ENCODE measurements around the gene SNRPE.
"Not testable (repeated sequence)": the region's sequence is repeated elsewhere in the genome, so short reads cannot be mapped to it uniquely, and the experiment has no call there.

The SNRPE gene

GRCh38 chr1:203861379-203862184, at the start of gene SNRPE:
SNRPE (plus strand) TSS chr1:203861599; CDS start chr1:203861660, 61 bp downstream.
- peak; percentile 88 to 91 for DNase-seq (ENCODE audit: low read depth in 2 of 2)

- no peak for DNase-seq (ENCODE audit: low read depth in 2 of 2)
Measured at GRCh38 chr1:203813581-203814341, 47.6 kb upstream of the SNRPE start.

GRCh38 chr1:203818399-203818798, 43.0 kb upstream of the SNRPE start:
- DNase-seq (ENCODE audit: low read depth in 2 of 2): no peak

GRCh38 chr1:203823306-203823705, 38.1 kb upstream of the SNRPE start:
- no peak for DNase-seq (ENCODE audit: low read depth in 2 of 2)

- DNase-seq (ENCODE audit: low read depth in 2 of 2): no peak
Measured at GRCh38 chr1:203826175-203826574, 35.2 kb upstream of the SNRPE start.

GRCh38 chr1:203828002-203828401, 33.4 kb upstream of the SNRPE start:
- no peak for DNase-seq (ENCODE audit: low read depth in 2 of 2)

GRCh38 chr1:203828503-203828902, 32.9 kb upstream of the SNRPE start:
- DNase-seq (ENCODE audit: low read depth in 2 of 2): no peak

GRCh38 chr1:203829247-203829646, 32.2 kb upstream of the SNRPE start:
- not testable (repeated sequence) for DNase-seq (ENCODE audit: low read depth in 2 of 2)

GRCh38 chr1:203835476-203835875, 25.9 kb upstream of the SNRPE start:
- DNase-seq (ENCODE audit: low read depth in 2 of 2): no peak

- DNase-seq (ENCODE audit: low read depth in 2 of 2): no peak
Measured at GRCh38 chr1:203839081-203839480, 22.3 kb upstream of the SNRPE start.

- no peak for DNase-seq (ENCODE audit: low read depth in 2 of 2)
Measured at GRCh38 chr1:203840208-203840808, 21.1 kb upstream of the SNRPE start.

- no peak for DNase-seq (ENCODE audit: low read depth in 2 of 2)
Measured at GRCh38 chr1:203842559-203842876, 18.9 kb upstream of the SNRPE start.

- no peak for DNase-seq (ENCODE audit: low read depth in 2 of 2)
Measured at GRCh38 chr1:203843435-203843834, 18.0 kb upstream of the SNRPE start.

GRCh38 chr1:203853112-203853511, 8.3 kb upstream of the SNRPE start:
- not testable (repeated sequence) for DNase-seq (ENCODE audit: low read depth in 2 of 2)

GRCh38 chr1:203858055-203858454, 3.3 kb upstream of the SNRPE start:
- no peak for DNase-seq (ENCODE audit: low read depth in 2 of 2)

GRCh38 chr1:203858975-203859374, 2.4 kb upstream of the SNRPE start:
- DNase-seq (ENCODE audit: low read depth in 2 of 2): no peak

- DNase-seq (ENCODE audit: low read depth in 2 of 2): no peak
Measured at GRCh38 chr1:203860396-203861025, 888 bp upstream of the SNRPE start.

- no peak for DNase-seq (ENCODE audit: low read depth in 2 of 2)
Measured at GRCh38 chr1:203867802-203868201, 6.4 kb downstream of the SNRPE start.

GRCh38 chr1:203870245-203870644, 8.8 kb downstream of the SNRPE start:
- no peak for DNase-seq (ENCODE audit: low read depth in 2 of 2)

GRCh38 chr1:203871114-203871880, 9.9 kb downstream of the SNRPE start:
- DNase-seq (ENCODE audit: low read depth in 2 of 2): no peak

GRCh38 chr1:203873094-203873493, 11.7 kb downstream of the SNRPE start:
- no peak for DNase-seq (ENCODE audit: low read depth in 2 of 2)

- DNase-seq (ENCODE audit: low read depth in 2 of 2): no peak
Measured at GRCh38 chr1:203878422-203878821, 17.0 kb downstream of the SNRPE start.
